ENCODE results near the gene PTPN22. TPM values are rescaled to one million over a fixed set of nuclear protein-coding genes. Genes with fewer than 3 reads are reported as not detected.

PTPN22 gene
- total RNA-seq, 1 donor from 2014 or later: 7.4 TPM

DNA sequence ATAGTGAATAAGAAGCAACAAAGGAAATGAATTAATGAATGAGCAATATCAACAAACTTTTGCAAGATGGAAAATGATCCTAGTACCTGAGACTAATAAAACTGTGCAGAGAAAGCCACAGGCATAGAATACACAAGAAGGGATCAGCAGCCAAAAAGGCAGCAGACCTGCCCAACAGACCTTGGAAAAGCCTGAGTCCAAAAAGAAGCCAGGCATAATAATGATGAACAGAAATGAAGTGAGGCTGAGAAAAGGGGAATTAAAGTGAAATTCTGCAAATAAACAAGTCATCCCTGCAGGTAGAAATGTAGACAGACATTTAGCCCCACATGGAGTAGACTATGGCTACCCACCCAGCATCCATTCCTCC is 101.9 kb downstream of the PTPN22 start:
- Histone ChIP-seq H3K4me1 (peaks cover 13% of the 10 kb centered on the region), H3K9me3 (no peaks in the 10 kb centered on the region), H3K36me3 (peaks cover 0 to 28% of the 10 kb centered on the region in 2 donors), H3K4me3 (no peak overlapping the region), H3K27ac (no peak overlapping the region), H3K27me3 (no peaks in the 10 kb centered on the region)
- TF ChIP-seq POLR2A (IDR thresholded peaks at IDR 0.05): no peak
- no peak for TF ChIP-seq POLR2AphosphoS5 (IDR thresholded peaks at IDR 0.05; ENCODE audit: insufficient read depth in 1 of 2, low read depth in 1 of 2)
- TF ChIP-seq, protein P1, sequence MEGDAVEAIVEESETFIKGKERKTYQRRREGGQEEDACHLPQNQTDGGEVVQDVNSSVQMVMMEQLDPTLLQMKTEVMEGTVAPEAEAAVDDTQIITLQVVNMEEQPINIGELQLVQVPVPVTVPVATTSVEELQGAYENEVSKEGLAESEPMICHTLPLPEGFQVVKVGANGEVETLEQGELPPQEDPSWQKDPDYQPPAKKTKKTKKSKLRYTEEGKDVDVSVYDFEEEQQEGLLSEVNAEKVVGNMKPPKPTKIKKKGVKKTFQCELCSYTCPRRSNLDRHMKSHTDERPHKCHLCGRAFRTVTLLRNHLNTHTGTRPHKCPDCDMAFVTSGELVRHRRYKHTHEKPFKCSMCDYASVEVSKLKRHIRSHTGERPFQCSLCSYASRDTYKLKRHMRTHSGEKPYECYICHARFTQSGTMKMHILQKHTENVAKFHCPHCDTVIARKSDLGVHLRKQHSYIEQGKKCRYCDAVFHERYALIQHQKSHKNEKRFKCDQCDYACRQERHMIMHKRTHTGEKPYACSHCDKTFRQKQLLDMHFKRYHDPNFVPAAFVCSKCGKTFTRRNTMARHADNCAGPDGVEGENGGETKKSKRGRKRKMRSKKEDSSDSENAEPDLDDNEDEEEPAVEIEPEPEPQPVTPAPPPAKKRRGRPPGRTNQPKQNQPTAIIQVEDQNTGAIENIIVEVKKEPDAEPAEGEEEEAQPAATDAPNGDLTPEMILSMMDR (IDR thresholded peaks at IDR 0.05): no peak
- no peak for DNase-seq (ENCODE audit: extremely low spot score in 2 of 2)
- intact Hi-C loops (cut with DNase I): no loop called here

DNA sequence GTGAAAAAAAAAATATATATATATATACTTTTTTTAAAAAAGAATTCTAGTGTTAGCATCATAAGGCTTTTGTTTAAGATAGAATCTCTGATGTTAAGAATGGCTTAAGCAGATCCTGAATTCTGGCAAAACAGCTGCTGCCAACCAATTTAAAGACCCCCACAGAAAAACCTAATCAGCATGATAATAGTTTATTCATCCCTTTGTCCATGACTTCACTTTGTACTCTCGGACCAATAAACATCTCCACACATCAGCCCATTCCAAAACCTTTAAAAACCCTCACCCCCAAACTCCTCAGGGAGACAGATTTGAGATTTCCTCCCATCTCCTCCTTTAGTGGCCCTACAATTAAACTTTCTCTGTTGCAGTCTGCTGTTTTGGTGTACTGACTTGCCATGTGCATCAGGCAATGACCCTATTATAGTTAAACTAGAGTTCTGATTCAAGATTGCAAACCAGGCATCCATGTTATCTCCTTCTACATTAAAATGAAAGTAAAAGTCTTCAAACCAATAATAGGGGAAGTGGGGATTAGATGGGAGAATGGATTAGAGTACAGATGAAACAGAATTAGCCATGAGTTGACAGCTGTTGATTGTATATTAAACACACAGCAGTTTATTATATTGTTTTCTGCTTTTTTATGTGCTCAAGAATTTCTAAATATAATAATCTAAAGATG is 102.5 kb downstream of the PTPN22 start:
- Histone ChIP-seq H3K4me3 (no peak overlapping the region), H3K27ac (no peak overlapping the region), H3K36me3 (peaks cover 0 to 25% of the 10 kb centered on the region in 2 donors), H3K27me3 (no peaks in the 10 kb centered on the region), H3K9me3 (no peaks in the 10 kb centered on the region), H3K4me1 (peaks cover 13% of the 10 kb centered on the region)
- no peak for DNase-seq (ENCODE audit: extremely low spot score in 2 of 2)
- intact Hi-C loops (cut with DNase I): no loop called here
- TF ChIP-seq POLR2A (IDR thresholded peaks at IDR 0.05): no peak
- no peak for TF ChIP-seq POLR2AphosphoS5 (IDR thresholded peaks at IDR 0.05; ENCODE audit: insufficient read depth in 1 of 2, low read depth in 1 of 2)
- TF ChIP-seq, protein P1 (IDR thresholded peaks at IDR 0.05): no peak

DNA sequence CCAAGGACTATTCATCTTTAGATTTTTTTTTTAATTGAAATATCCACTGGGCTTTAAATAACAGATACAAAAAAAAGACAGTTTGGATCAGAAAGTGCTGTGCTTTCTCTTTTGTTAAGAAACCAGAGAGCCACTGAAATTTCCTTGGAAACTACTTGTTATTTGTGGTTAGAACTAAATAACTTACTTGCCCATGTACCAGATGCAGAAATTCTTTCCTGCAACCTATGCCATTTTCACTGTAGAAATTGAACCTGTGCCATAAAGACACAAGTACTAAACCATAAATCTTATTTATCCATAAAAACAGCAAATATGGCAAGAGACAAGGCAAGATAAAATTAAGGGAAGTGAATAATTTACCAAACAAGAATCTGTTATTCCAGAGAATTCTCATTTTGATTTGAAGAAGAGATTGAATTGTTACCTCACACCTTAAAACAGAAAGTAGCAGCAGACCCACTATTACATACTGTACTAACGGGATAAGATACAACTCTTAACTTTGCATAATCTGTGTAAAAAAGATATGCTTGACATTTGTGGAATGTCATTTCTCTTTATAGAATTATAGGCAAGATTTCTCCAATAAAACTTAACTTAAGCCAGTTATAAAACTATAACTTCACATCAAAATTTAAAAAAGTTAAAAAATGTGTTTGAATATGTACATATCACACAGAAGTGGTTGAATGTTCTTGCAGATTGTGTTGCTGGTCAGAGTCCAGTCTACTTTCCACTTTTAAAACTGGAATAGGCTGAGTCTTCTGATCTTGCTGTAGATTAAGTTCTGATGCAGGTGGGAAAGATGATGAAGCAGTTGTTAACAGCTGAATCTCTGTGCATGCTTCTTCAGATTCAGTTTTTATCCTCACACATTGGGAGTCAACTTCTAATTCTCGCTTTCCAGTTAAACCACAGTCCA is 105.9 kb downstream of the PTPN22 start:
- DNase-seq (ENCODE audit: extremely low spot score in 2 of 2): no peak
- intact Hi-C loops (cut with DNase I): no loop called here
- Histone ChIP-seq H3K27me3 (no peaks in the 10 kb centered on the region), H3K9me3 (no peaks in the 10 kb centered on the region), H3K4me3 (no peak overlapping the region), H3K27ac (no peak overlapping the region), H3K36me3 (peaks cover 0 to 25% of the 10 kb centered on the region in 2 donors), H3K4me1 (peaks cover 15% of the 10 kb centered on the region)
- TF ChIP-seq POLR2A (IDR thresholded peaks at IDR 0.05): no peak
- no peak for TF ChIP-seq POLR2AphosphoS5 (IDR thresholded peaks at IDR 0.05; ENCODE audit: insufficient read depth in 1 of 2, low read depth in 1 of 2)

Other genes with a start within 250 kb of the PTPN22 start
- gene PHTF1, start 112.2 kb downstream of the PTPN22 start, total RNA-seq: 4.7 TPM
- gene RSBN1, start 59.2 kb downstream of the PTPN22 start, total RNA-seq: 24.1 TPM
- 2.9 TPM for gene BCL2L15, start 15.9 kb upstream of the PTPN22 start, total RNA-seq
- gene AP4B1, start 33.1 kb upstream of the PTPN22 start, total RNA-seq: 6.9 TPM
- 5.2 TPM for gene DCLRE1B, start 33.6 kb upstream of the PTPN22 start, total RNA-seq
- 52.3 TPM for gene HIPK1, start 57.6 kb upstream of the PTPN22 start, total RNA-seq
- 108 TPM for gene OLFML3, start 107.8 kb upstream of the PTPN22 start, total RNA-seq